ENCODE measurements around the gene ELMO2.

The ELMO2 gene

DNA sequence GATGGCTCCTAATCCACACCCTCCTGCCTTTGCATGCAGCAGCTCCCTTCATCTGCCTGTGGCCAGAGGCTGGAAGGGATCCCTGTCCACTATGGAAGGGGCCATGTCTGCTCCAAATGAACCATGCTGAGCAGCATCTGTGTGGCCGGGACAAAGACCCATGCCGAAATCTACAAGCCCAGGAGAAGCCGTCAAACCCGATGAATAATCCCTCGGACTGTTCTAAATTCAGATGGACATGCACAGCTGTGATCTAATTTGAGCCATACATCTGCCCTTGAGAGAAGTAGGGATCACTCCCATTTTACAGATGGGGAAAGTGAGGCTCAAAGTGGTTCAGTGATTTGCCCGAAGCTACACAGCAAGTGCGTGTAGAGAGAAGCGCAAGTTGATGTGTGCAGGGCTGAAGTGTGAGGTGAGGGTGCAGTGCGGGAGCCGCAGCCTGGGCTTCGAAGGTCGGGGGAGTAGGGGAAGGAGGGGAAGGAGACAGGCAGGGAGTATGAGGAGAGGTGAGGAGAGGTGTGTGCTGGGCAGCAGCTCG lies 75.5 kb downstream of the ELMO2 start:
- DNase-seq, result no peak

DNA sequence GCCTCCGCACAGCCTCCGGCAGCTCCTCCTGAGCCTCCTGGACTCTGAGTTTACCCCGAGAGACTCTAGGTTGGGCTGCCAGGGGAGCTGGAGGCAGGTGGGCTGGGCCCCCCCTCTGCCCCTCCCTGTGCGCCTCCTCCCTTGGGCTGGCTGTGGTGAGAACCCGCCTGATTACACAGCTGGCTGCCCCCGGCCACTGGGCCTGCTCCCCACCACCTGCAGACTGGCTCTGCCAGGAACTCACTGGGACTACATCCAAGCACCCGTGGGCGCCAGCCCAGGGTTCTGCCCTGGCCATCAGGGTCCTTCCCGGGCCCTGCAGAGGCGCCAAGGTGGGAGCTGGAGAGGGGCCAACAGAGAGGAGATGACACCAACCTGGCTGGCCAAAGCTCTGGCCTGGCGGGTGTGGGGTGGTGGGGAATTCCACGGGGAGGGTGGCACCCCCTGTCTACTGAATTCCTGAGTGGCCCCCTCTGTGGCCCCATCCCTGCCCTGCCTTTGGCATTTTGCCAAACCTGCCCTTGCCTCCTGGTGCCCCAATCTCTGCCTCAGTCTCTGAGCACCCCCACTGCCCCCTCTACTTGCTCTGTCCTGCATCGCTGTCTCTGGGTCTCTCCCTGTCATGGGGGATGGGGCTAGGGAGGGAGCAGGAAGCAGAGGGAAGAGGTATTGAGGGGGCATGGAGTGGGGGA lies 76.2 kb downstream of the ELMO2 start:
- DNase-seq, result no peak

DNA sequence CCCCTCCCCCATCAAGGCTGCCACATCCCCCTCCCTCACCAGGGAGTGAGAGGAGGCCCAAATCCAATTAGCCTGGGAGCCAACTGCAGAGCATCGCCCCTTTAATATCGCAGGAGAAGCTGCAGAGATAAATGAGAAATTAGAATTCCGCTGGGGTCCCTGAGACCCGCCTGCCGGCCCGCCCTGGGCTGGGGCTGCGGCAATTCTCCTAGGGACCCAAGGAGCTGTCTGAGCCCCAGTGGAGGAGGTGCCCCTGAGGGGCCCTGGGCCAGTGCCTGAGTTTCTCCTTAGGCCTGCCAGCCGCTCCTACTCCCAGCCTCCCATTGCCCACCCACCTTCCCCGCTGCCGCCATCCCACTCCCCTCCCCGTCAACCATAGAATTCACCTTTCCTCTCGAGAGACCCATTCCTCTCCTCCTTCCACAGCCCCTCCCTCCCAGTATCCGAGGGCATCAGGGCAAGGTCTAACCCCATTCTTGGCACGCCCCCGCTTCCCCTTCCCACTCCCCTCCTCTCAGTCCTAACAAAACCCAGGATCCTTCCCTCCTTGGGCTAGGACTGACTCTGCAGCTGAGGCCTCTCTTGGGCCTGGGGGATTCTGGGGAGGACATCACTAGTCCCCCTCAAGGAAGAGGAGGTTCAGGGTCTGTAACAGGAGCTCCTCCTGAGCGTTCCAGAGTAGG lies 78.1 kb downstream of the ELMO2 start:
- no peak for DNase-seq

DNA sequence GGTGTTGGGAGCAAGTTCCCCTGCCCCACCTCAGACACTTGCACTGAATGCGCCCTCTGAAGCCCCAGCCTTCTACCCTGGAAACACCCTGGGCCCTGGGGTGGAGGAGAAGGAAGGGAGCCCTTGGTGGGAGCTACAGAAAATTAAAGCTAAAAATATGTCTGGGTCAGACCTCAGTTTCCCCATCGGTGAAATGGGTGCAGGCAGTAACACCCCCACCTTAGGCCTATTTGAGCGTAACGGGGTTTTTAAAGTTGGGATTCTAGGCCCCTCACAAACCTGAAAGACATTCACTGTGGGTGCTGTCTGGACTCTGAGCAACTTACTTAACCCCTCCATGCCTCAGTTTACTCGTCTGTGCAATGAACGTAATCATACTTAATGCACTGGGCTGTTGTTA lies 78.9 kb downstream of the ELMO2 start:
- DNase-seq, result no peak

DNA sequence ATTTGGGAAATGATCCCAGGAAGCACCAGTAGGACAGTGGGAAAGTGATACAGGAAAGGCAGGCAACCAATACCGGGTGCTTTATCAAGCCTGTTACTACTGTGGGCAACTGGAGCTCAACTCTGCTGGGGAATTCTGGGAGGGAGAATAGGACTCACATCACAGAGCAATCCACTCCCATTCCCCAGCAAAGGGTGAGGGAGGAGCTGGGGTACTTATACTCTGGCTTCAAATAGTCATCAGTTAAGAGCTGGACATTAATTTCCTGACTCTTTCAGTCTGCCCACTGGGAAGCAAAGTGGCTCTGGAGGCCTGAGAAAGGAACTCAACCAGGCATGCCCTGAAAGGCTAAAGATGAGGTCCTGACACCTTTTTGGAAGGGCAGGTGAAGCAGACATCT lies 80.6 kb downstream of the ELMO2 start:
- no peak for DNase-seq

DNA sequence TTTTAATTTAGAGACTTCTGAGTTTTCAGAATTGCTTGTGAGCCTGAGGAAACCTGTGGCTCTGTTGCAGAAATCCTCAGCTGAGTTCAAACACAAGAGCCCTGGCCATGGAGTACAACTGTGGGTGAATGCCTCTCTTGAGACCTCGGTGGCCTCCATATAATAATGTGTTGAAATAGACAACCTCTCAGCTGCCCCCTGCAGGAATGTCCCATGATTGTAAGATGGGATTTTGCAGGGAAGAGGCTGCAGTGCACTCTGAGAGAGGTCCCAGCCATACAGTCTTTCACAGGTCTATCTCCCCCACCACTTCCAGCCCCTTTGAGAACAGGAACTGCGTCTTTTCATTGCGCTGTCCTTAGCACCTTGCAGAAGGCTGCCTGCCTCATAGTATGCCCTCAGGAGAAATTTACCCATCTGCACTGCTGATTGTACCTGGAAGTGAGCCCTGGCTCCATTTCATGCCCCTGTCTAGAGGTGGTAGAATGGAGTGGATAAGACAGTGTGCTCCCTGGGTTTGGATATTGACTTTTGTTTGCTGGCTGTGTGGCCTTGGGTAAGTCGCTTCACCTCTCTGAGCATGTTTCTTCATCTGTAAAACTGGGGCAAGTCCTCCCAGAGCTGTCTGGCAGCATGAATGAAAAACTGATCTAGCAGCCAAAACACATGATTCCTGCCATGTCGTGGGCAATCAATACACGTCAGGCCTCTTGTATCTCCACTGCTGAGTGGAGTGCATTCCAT lies 81.3 kb downstream of the ELMO2 start:
- no peak for DNase-seq

DNA sequence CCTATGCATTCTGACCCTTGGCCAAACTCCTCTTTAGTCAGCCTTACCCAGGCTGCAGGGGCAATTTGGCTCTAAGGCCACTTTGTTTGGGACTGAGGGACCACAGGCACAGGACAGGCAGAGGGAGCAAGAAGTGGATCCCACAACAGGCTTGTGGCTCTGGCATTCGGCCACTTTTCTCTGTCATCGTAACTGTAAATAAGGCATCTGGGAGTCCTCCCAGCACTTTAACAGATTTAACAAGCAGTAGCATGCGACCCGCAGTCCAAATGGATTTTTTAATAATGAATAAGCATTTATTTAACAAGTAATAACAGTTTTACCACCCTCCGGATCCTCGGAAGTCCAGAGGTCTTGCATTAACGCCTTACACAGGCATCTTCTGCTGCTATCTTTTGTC lies 82.0 kb downstream of the ELMO2 start:
- DNase-seq, result no peak

DNA sequence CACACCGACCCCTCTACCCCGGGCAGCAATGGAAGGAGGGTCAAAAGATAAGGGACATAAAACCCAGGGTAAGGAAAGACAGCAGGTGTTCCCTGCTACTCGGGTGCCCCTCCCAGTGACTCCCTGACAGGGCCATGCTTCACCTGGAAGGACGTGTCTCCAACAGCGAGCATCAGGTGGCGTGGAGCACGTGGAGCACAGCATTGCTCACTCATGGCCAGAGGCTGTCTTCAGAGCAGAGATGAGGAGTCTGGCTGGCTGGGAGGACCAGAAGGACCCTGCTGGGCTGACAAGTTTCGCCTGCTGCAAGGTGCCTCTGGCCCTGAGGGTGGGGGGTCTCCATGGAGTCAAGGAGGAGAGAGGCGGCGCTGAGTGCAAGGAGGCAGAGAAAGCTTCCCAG lies 82.9 kb downstream of the ELMO2 start:
- DNase-seq, result no peak

DNA sequence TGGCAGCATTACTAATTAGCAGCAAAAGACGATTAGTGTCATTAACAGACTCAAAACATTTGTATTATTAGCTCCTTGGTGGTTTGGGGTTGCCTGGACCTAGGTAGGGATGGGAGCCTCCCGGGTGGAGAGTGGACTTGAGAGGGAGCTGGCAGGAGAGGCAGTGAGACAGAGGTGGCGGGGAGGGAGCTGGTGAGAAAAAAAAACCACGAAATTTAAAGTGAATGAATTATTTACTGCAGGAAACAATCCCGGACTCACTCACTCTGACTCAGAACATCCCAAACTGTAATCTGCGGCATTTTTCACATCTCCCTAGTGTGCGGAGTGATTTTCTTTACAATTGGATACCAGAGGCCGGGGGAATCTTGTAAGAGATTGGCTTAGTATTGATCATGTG lies 83.8 kb downstream of the ELMO2 start:
- DNase-seq, result no peak

DNA sequence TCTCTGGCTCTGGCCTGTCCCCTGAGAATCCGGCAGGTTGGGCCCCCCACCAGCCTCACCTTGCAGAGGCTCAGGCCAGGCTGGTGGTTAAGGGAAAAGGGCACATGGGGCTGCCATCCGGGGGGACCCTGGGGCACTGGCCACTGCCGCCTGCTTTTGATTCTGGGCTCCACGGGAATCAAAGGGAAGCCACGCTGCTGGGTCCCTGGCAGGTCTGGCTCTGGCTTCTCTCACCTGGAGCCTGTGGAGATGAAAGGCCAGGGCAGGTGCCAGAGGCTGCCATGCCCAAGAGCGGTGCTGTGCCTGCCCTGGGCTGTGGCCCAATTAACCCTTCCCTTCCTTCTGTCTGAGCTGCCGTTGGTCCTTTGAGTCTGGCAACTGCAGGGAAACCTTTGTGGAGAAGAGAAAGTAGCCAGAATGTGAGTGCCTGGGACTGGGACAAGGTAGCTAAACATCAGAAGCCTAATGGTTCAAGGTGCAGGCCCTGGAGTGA lies 88.7 kb downstream of the ELMO2 start:
- no peak for DNase-seq

DNA sequence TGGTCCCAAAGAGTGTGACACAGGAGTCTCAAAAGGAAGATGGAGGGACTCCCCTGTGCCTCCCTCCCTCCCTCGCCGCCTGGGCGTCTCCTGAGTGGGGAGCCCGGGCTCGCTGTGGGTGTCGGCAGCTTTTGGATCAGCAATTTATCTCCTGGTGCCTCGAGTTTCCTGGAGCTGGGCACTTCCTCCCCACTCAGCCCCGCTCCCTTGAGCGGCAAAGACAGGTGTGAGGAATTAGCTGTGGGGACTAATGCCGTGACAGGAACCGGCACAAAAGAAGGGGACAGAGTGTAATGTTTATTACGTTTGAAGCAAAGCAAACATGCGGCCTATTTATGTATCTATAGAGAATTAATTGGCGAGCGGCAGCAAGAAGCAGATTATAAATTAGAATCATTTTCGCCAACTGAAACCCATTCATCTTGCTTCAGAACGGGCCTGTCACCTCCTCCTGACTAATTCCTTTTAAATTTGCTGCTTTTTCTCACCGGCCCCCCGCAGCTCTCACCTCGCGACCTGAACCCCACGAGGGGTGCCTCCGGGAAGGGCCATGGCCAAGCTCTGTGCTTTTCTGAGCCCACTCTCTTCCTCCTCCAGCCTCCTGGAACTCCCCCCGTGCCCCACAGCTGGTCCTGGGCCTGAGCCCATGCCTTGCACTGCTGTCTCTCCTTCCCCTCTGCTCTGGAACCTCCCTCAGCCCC lies 89.3 kb downstream of the ELMO2 start:
- DNase-seq, result no peak

All from activated effector memory CD4-positive, alpha-beta T cell treated with Interleukin-2 at 50 U/mL for 16 hours (primary cell).